ENCODE measurements around the gene TLX2.

- TF ChIP-seq, protein P1, sequence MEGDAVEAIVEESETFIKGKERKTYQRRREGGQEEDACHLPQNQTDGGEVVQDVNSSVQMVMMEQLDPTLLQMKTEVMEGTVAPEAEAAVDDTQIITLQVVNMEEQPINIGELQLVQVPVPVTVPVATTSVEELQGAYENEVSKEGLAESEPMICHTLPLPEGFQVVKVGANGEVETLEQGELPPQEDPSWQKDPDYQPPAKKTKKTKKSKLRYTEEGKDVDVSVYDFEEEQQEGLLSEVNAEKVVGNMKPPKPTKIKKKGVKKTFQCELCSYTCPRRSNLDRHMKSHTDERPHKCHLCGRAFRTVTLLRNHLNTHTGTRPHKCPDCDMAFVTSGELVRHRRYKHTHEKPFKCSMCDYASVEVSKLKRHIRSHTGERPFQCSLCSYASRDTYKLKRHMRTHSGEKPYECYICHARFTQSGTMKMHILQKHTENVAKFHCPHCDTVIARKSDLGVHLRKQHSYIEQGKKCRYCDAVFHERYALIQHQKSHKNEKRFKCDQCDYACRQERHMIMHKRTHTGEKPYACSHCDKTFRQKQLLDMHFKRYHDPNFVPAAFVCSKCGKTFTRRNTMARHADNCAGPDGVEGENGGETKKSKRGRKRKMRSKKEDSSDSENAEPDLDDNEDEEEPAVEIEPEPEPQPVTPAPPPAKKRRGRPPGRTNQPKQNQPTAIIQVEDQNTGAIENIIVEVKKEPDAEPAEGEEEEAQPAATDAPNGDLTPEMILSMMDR (IDR thresholded peaks at IDR 0.05): no peak
- TF ChIP-seq POLR2AphosphoS5 (IDR thresholded peaks at IDR 0.05; ENCODE audit: low read depth, low read length): no peak
- TF ChIP-seq REST (IDR thresholded peaks at IDR 0.05; ENCODE audit: insufficient read depth in 1 of 2, low read depth in 2 of 2, low read length in 1 of 2): no peak
Observed at GRCh38 chr2:74504591-74504990, 9.7 kb upstream of the TLX2 start.

Data from Panc1 (cell line).